ENCODE results near the gene GDPGP1.

Gene GDPGP1

GRCh38 chr15:90203922-90204321 lies 30.1 kb upstream of the GDPGP1 start:
- no peak for DNase-seq (ENCODE audit: low read depth in 2 of 2)

GRCh38 chr15:90205050-90205848 lies 28.8 kb upstream of the GDPGP1 start:
- DNase-seq (ENCODE audit: low read depth in 2 of 2), result no peak

GRCh38 chr15:90205886-90206285 lies 28.1 kb upstream of the GDPGP1 start:
- DNase-seq (ENCODE audit: low read depth in 2 of 2), result no peak

- DNase-seq (ENCODE audit: low read depth in 2 of 2), result no peak
Measured at GRCh38 chr15:90207252-90207651, 26.8 kb upstream of the GDPGP1 start.

- DNase-seq (ENCODE audit: low read depth in 2 of 2), result no peak
Measured at GRCh38 chr15:90208356-90208755, 25.7 kb upstream of the GDPGP1 start.

GRCh38 chr15:90209591-90209990 lies 24.4 kb upstream of the GDPGP1 start:
- no peak for DNase-seq (ENCODE audit: low read depth in 2 of 2)

GRCh38 chr15:90210593-90210992 lies 23.4 kb upstream of the GDPGP1 start:
- DNase-seq (ENCODE audit: low read depth in 2 of 2), result no peak

GRCh38 chr15:90211009-90211408 lies 23.0 kb upstream of the GDPGP1 start:
- DNase-seq (ENCODE audit: low read depth in 2 of 2), result no peak

GRCh38 chr15:90211440-90212143 lies 22.4 kb upstream of the GDPGP1 start:
- no peak for DNase-seq (ENCODE audit: low read depth in 2 of 2)

- no peak for DNase-seq (ENCODE audit: low read depth in 2 of 2)
Measured at GRCh38 chr15:90212221-90213098, 21.5 kb upstream of the GDPGP1 start.

- no peak for DNase-seq (ENCODE audit: low read depth in 2 of 2)
Measured at GRCh38 chr15:90213122-90213817, 20.7 kb upstream of the GDPGP1 start.

- DNase-seq (ENCODE audit: low read depth in 2 of 2), result no peak
Measured at GRCh38 chr15:90213818-90214204, 20.2 kb upstream of the GDPGP1 start.

GRCh38 chr15:90214553-90215196 lies 19.3 kb upstream of the GDPGP1 start:
- DNase-seq (ENCODE audit: low read depth in 2 of 2), result no peak

- no peak for DNase-seq (ENCODE audit: low read depth in 2 of 2)
Measured at GRCh38 chr15:90217671-90218394, 16.2 kb upstream of the GDPGP1 start.

GRCh38 chr15:90219421-90220141 lies 14.4 kb upstream of the GDPGP1 start:
- DNase-seq (ENCODE audit: low read depth in 2 of 2), result peak in 1 of 2 experiments; percentile 41

GRCh38 chr15:90221246-90221900 lies 12.6 kb upstream of the GDPGP1 start:
- DNase-seq (ENCODE audit: low read depth in 2 of 2), result peak in 1 of 2 experiments; percentile 23

- no peak for DNase-seq (ENCODE audit: low read depth in 2 of 2)
Measured at GRCh38 chr15:90222547-90222946, 11.5 kb upstream of the GDPGP1 start.

- DNase-seq (ENCODE audit: low read depth in 2 of 2), result no peak
Measured at GRCh38 chr15:90223441-90224165, 10.4 kb upstream of the GDPGP1 start.

- DNase-seq (ENCODE audit: low read depth in 2 of 2), result no peak
Measured at GRCh38 chr15:90225047-90225446, 9.0 kb upstream of the GDPGP1 start.

All from stimulated activated CD4-positive, alpha-beta T cell treated with anti-CD3 and anti-CD28 coated beads, Interleukin-12 subunit alpha, Interleukin-12 subunit beta, amount 100 ng/mL, for 24 hours (primary cell).